AG10803 (cell line): Measurements from ENCODE around the gene B3GNT2.

Experiments used
- DNase-seq: peaks from one replicate; pipeline ENCODE4 v3.0.0; 2010; ENCODE audit warnings: low read depth
- H3K4me3 ChIP-seq: 2 replicates; pipeline ENCODE4 v1.5.1; 2011; ENCODE audit warnings: mild to moderate bottlenecking, low read length, control low read depth
- CTCF ChIP-seq: conservative IDR thresholded peaks from 2 replicates; pipeline ENCODE4 v1.5.1; 2011; ENCODE audit warnings: mild to moderate bottlenecking, low read length, control low read depth, inconsistent platforms

The B3GNT2 gene

GRCh38 chr2:62186156-62186905 is 9.6 kb upstream of the B3GNT2 start:
- no peak for TF ChIP-seq CTCF
- no peak for DNase-seq
- no peak overlapping the region for H3K4me3 ChIP-seq

GRCh38 chr2:62187246-62187645 is 8.7 kb upstream of the B3GNT2 start:
- H3K4me3 ChIP-seq = no peak overlapping the region
- no peak for DNase-seq
- no peak for TF ChIP-seq CTCF

- no peak for DNase-seq
- TF ChIP-seq CTCF = no peak
- H3K4me3 ChIP-seq = no peak overlapping the region
Observed at GRCh38 chr2:62188416-62188815, 7.5 kb upstream of the B3GNT2 start.

- TF ChIP-seq CTCF = no peak
- no peak for DNase-seq
- no peak overlapping the region for H3K4me3 ChIP-seq
Observed at GRCh38 chr2:62189196-62189595, 6.7 kb upstream of the B3GNT2 start.

- no peak overlapping the region for H3K4me3 ChIP-seq
- TF ChIP-seq CTCF = no peak
- no peak for DNase-seq
Observed at GRCh38 chr2:62192811-62193210, 3.1 kb upstream of the B3GNT2 start.

- DNase-seq = no peak
- H3K4me3 ChIP-seq = peak overlapping the region; percentile 91
- TF ChIP-seq CTCF = no peak
Observed at GRCh38 chr2:62194558-62195420, 1.1 kb upstream of the B3GNT2 start.
